ENCODE results near the gene PLK5.

PLK5 gene

GRCh38 chr19:1531587-1531986, 7.7 kb downstream of the PLK5 start:
- H3K4me3 ChIP-seq (ENCODE audit: low read length, poor library complexity, severe bottlenecking): no peak overlapping the region
- no peak overlapping the region for H2AFZ ChIP-seq (ENCODE audit: low read length)
- no peaks in the 10 kb centered on the region for H3K9me3 ChIP-seq (ENCODE audit: insufficient read depth, low read depth, low read length)
- H3K4me2 ChIP-seq (ENCODE audit: low read depth, low read length, poor library complexity, severe bottlenecking): no peak overlapping the region
- no peaks in the 10 kb centered on the region for H3K4me1 ChIP-seq (ENCODE audit: insufficient read depth, low read length, poor library complexity, severe bottlenecking)
- H3K9me2 ChIP-seq (replicated peaks; ENCODE audit: low read depth, low read length): no peaks in the 10 kb centered on the region
- no peaks in the 10 kb centered on the region for H3K36me3 ChIP-seq (ENCODE audit: insufficient read depth, low read length)
- no peaks in the 10 kb centered on the region for H4K20me1 ChIP-seq (ENCODE audit: insufficient read depth, low read length, poor library complexity, severe bottlenecking)
- TF ChIP-seq EZH2phosphoT487 (IDR thresholded peaks at IDR 0.05; ENCODE audit: borderline replicate concordance) (no peak), CTCF (conservative IDR thresholded peaks at IDR 0.05; ENCODE audit: low read length) (no peak)
- no peaks in the 10 kb centered on the region for H3F3A ChIP-seq (ENCODE audit: low read depth)
- no peaks in the 10 kb centered on the region for H3K79me2 ChIP-seq (ENCODE audit: insufficient read depth, low read length)
- no peaks in the 10 kb centered on the region for H3K27me3 ChIP-seq (ENCODE audit: insufficient read depth, low read length, poor library complexity, severe bottlenecking)
- no peak overlapping the region for H3K9ac ChIP-seq (ENCODE audit: low read depth, low read length, poor library complexity, severe bottlenecking)

- Histone ChIP-seq H2AFZ (ENCODE audit: low read length) (no peak overlapping the region), H3K4me1 (ENCODE audit: insufficient read depth, low read length, poor library complexity, severe bottlenecking) (no peaks in the 10 kb centered on the region), H3K9me2 (replicated peaks; ENCODE audit: low read depth, low read length) (no peaks in the 10 kb centered on the region), H3K9me3 (ENCODE audit: insufficient read depth, low read depth, low read length) (no peaks in the 10 kb centered on the region), H3K4me3 (ENCODE audit: low read length, poor library complexity, severe bottlenecking) (no peak overlapping the region), H3K36me3 (ENCODE audit: insufficient read depth, low read length) (no peaks in the 10 kb centered on the region), H4K20me1 (ENCODE audit: insufficient read depth, low read length, poor library complexity, severe bottlenecking) (no peaks in the 10 kb centered on the region), H3K27me3 (ENCODE audit: insufficient read depth, low read length, poor library complexity, severe bottlenecking) (no peaks in the 10 kb centered on the region), H3K79me2 (ENCODE audit: insufficient read depth, low read length) (no peaks in the 10 kb centered on the region), H3F3A (ENCODE audit: low read depth) (no peaks in the 10 kb centered on the region), H3K9ac (ENCODE audit: low read depth, low read length, poor library complexity, severe bottlenecking) (no peak overlapping the region), H3K4me2 (ENCODE audit: low read depth, low read length, poor library complexity, severe bottlenecking) (no peak overlapping the region)
- TF ChIP-seq EZH2phosphoT487 (IDR thresholded peaks at IDR 0.05; ENCODE audit: borderline replicate concordance): no peak
- no peak for TF ChIP-seq CTCF (conservative IDR thresholded peaks at IDR 0.05; ENCODE audit: low read length)
Measured at GRCh38 chr19:1532003-1532402, 8.1 kb downstream of the PLK5 start.

- Histone ChIP-seq H3K27me3 (ENCODE audit: insufficient read depth, low read length, poor library complexity, severe bottlenecking) (no peaks in the 10 kb centered on the region), H3K9me3 (ENCODE audit: insufficient read depth, low read depth, low read length) (no peaks in the 10 kb centered on the region), H3K4me1 (ENCODE audit: insufficient read depth, low read length, poor library complexity, severe bottlenecking) (no peaks in the 10 kb centered on the region), H3K4me3 (ENCODE audit: low read length, poor library complexity, severe bottlenecking) (no peak overlapping the region), H3K36me3 (ENCODE audit: insufficient read depth, low read length) (no peaks in the 10 kb centered on the region), H3K79me2 (ENCODE audit: insufficient read depth, low read length) (no peaks in the 10 kb centered on the region), H3K9ac (ENCODE audit: low read depth, low read length, poor library complexity, severe bottlenecking) (no peak overlapping the region), H3K9me2 (replicated peaks; ENCODE audit: low read depth, low read length) (no peaks in the 10 kb centered on the region), H2AFZ (ENCODE audit: low read length) (no peak overlapping the region), H3F3A (ENCODE audit: low read depth) (no peaks in the 10 kb centered on the region), H4K20me1 (ENCODE audit: insufficient read depth, low read length, poor library complexity, severe bottlenecking) (no peaks in the 10 kb centered on the region), H3K4me2 (ENCODE audit: low read depth, low read length, poor library complexity, severe bottlenecking) (no peak overlapping the region)
- TF ChIP-seq EZH2phosphoT487 (IDR thresholded peaks at IDR 0.05; ENCODE audit: borderline replicate concordance) (no peak), CTCF (conservative IDR thresholded peaks at IDR 0.05; ENCODE audit: low read length) (no peak)
Measured at GRCh38 chr19:1533510-1534150, 9.8 kb downstream of the PLK5 start.
